Endodermal cell (in vitro differentiated cells): Measurements from ENCODE around the gene FOXG1. TPM values are rescaled to one million over a fixed set of nuclear protein-coding genes. Genes with fewer than 3 reads are reported as not detected.
A peak's percentile ranks its signal among the peaks of the same experiment; 100 is the strongest.

Experiments
- DNase-seq: peaks from one replicate; pipeline ENCODE4 v3.0.0-alpha.2; 2017
- H3K27ac ChIP-seq: 2 replicates; pipeline ENCODE4 v1.5.1; 2013; ENCODE audit warnings: mild to moderate bottlenecking, low read depth, low read length, moderate library complexity
- H3K27me3 ChIP-seq: 2 replicates; pipeline ENCODE4 v1.6.1; 2013; ENCODE audit warnings: mild to moderate bottlenecking, low read length, moderate library complexity; ENCODE audit not compliant: insufficient read depth, control insufficient read depth, poor library complexity, severe bottlenecking
- H3K36me3 ChIP-seq: 2 replicates; pipeline ENCODE4 v1.7.0; 2013; ENCODE audit warnings: mild to moderate bottlenecking, low read length, moderate library complexity; ENCODE audit not compliant: control insufficient read depth, insufficient read depth
- H3K4me1 ChIP-seq: one replicate; pipeline ENCODE4 v1.7.0; 2013; ENCODE audit warnings: low read length; ENCODE audit not compliant: control insufficient read depth, insufficient read depth
- H3K4me3 ChIP-seq: 2 replicates; pipeline ENCODE4 v1.5.1; 2013; ENCODE audit warnings: mild to moderate bottlenecking, low read length, moderate library complexity
- H3K9ac ChIP-seq: 2 replicates; pipeline ENCODE4 v1.6.1; 2013; ENCODE audit warnings: mild to moderate bottlenecking, low read length, moderate library complexity; ENCODE audit not compliant: poor library complexity, severe bottlenecking; ENCODE audit errors: extremely low read depth
- H3K9me3 ChIP-seq: 2 replicates; pipeline ENCODE4 v1.6.1; 2013; ENCODE audit warnings: mild to moderate bottlenecking, low read length, moderate library complexity; ENCODE audit not compliant: control insufficient read depth
- H3K27ac Mint-ChIP-seq: 2 replicates; pipeline ENCODE4 v1.8.0; 2020; ENCODE audit warnings: mixed read lengths
- H3K27me3 Mint-ChIP-seq: 2 replicates; pipeline ENCODE4 v1.8.0; 2021; ENCODE audit warnings: mild to moderate bottlenecking, mixed read lengths; ENCODE audit not compliant: insufficient read depth
- H3K36me3 Mint-ChIP-seq: 2 replicates; pipeline ENCODE4 v1.8.0; 2020; ENCODE audit warnings: low read depth, mixed read lengths
- H3K4me1 Mint-ChIP-seq: 2 replicates; pipeline ENCODE4 v1.8.0; 2020; ENCODE audit warnings: mixed read lengths
- H3K4me3 Mint-ChIP-seq: 2 replicates; pipeline ENCODE4 v1.8.0; 2020; ENCODE audit warnings: mild to moderate bottlenecking, moderate library complexity, mixed read lengths
- H3K9me3 Mint-ChIP-seq: 2 replicates; pipeline ENCODE4 v1.8.0; 2020; ENCODE audit warnings: mild to moderate bottlenecking, mixed read lengths
- CTCF ChIP-seq: fragments of 200-600 bp; sonication (generic); conservative IDR thresholded peaks from 2 replicates; pipeline ENCODE4 v1.5.0; 2021; ENCODE audit warnings: antibody characterized with exemption, mild to moderate bottlenecking
- WGBS, 2 experiments: methylation state at CpG; one replicate each; pipeline versions ENCODE4 v1.1.5 to v1.1.7; 2013; ENCODE audit warnings: missing lambda C conversion rate in 2 of 2, mixed read lengths in 1 of 2; ENCODE audit not compliant: insufficient coverage in 1 of 2, insufficient read length in 1 of 2; 5-methylcytosine and 5-hydroxymethylcytosine counted together
- total RNA-seq, 2 donors: library from RNA; stranded (reverse); fragmentation: NEBNext Ultra II Directional in 1 of 2; extraction: Animal tissue kit (Norgen Biotek cat#: 25700) in 1 of 2; gene quantifications; 2 replicates in 1 of 2; 3 replicates in 1 of 2; pipeline ENCODE4 v1.2.1, GENCODE V29; 2021

The FOXG1 gene
- total RNA-seq, 2 donors from 2014 or later, result 0.04 to 0.07 TPM

- Histone ChIP-seq H3K27me3 (peaks cover 82% of the 10 kb centered on the region), H3K36me3 (no peaks in the 10 kb centered on the region), H3K9me3 (no peaks in the 10 kb centered on the region), H3K4me1 (peaks cover 3% of the 10 kb centered on the region), H3K9ac (no peak overlapping the region), H3K4me3 (peak overlapping the region; percentile 79), H3K27ac (no peak overlapping the region)
- peaks cover 95% of the 10 kb centered on the region for H3K27me3 Mint-ChIP-seq
- DNase-seq, result no peak
- no peak overlapping the region for H3K27ac Mint-ChIP-seq
- H3K4me3 Mint-ChIP-seq, result peak overlapping the region; percentile 60
- H3K4me1 Mint-ChIP-seq, result peaks cover 7% of the 10 kb centered on the region
- no peaks in the 10 kb centered on the region for H3K36me3 Mint-ChIP-seq
- no peaks in the 10 kb centered on the region for H3K9me3 Mint-ChIP-seq
- TF ChIP-seq CTCF, result no peak
- WGBS, 2 experiments, result 12 to 22% methylated on average over 7 to 16 of the region's 16 CpGs
These were observed 17.8 kb downstream of the FOXG1 start for GRCh38 chr14:28784096-28785048.

- TF ChIP-seq CTCF, result no peak
- Mint-ChIP-seq H3K27ac (no peak overlapping the region), H3K4me3 (peak overlapping the region; percentile 60), H3K4me1 (peaks cover 7% of the 10 kb centered on the region), H3K36me3 (no peaks in the 10 kb centered on the region), H3K27me3 (peaks cover 93% of the 10 kb centered on the region), H3K9me3 (no peaks in the 10 kb centered on the region)
- peak overlapping the region; percentile 79 for H3K4me3 ChIP-seq
- H3K36me3 ChIP-seq, result no peaks in the 10 kb centered on the region
- H3K27ac ChIP-seq, result no peak overlapping the region
- DNase-seq, result peak; percentile 81
- no peak overlapping the region for H3K9ac ChIP-seq
- H3K9me3 ChIP-seq, result no peaks in the 10 kb centered on the region
- peaks cover 80% of the 10 kb centered on the region for H3K27me3 ChIP-seq
- WGBS, 2 experiments, result 0 to 5% methylated on average over 1 to 61 of the region's 62 CpGs
- peaks cover 3% of the 10 kb centered on the region for H3K4me1 ChIP-seq
These were observed 18.7 kb downstream of the FOXG1 start for GRCh38 chr14:28785096-28785952.

GRCh38 chr14:28807518-28807917, 40.9 kb downstream of the FOXG1 start:
- H3K27me3 ChIP-seq, result no peaks in the 10 kb centered on the region
- no CpG with 5 or more reads among the region's 1 CpG for WGBS, 2 experiments
- Mint-ChIP-seq H3K4me3 (no peak overlapping the region), H3K4me1 (no peaks in the 10 kb centered on the region), H3K27me3 (no peaks in the 10 kb centered on the region), H3K9me3 (no peaks in the 10 kb centered on the region), H3K27ac (no peak overlapping the region), H3K36me3 (no peaks in the 10 kb centered on the region)
- H3K27ac ChIP-seq, result no peak overlapping the region
- no peaks in the 10 kb centered on the region for H3K4me1 ChIP-seq
- no peak overlapping the region for H3K9ac ChIP-seq
- H3K4me3 ChIP-seq, result no peak overlapping the region
- DNase-seq, result no peak
- H3K9me3 ChIP-seq, result no peaks in the 10 kb centered on the region
- H3K36me3 ChIP-seq, result no peaks in the 10 kb centered on the region
- no peak for TF ChIP-seq CTCF
